ENCODE results near the gene AJAP1. TPM values are rescaled to one million over a fixed set of nuclear protein-coding genes. Genes with fewer than 3 reads are reported as not detected.

Gene AJAP1
- polyA plus RNA-seq, 1 experiment = not detected

DNA sequence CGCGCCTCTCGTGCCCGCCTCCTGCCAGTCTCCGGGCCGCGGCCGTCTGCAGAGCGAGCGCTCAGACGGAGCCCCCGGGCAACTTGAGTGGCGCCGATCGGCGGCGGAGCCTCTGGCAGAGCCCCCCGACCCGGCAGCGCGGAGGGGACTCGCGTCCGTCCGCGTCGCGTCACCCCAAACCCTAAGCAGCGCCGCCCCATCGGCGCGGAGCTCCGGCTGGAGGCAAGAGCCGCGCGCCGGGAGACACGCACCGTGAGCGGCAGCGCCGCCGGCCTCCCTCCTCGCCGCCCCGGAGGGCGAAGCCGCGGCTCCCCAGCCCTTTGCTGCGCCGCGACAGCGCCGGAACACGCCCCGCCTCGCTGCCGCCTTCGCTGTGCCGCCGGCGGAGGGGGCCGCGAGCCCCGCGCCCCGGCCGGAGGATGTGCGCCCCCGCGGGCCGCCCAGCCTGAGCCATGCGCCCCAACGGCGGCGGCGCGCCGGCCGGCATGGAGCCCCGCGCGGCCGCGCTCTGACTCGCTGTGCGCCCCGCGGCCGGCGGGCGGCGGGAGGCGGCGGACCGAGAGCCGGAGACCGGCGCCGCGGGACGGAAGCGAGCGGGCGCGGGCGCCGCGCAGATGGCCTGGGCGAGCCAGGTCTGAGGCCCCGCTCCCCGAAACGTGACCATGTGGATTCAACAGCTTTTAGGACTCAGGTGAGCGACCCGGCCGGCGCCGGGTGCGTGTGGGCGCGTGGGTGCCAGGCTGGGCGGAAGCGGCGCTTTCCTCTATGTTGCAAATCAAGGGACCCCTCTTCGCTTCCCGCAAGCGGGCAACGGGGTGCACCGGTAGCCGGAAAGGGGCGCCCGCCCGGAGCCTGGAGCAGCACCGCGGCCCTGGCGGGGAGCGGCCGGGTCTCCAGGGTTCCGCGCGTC is 610 bp downstream of the AJAP1 start:
- ChIA-PET CTCF (no interaction called here), POLR2A (no interaction called here)
- DNase-seq (ENCODE audit: low read depth, low spot score) = no peak
- Histone ChIP-seq H3K9me3 (ENCODE audit: control insufficient read depth, insufficient read depth, low read length) (peaks cover 16% of the 10 kb centered on the region; the same call in 1 of the 2 replicates), H3K4me3 (ENCODE audit: low read depth, low read length) (no peak overlapping the region), H3K27ac (ENCODE audit: low read depth, low read length) (no peak overlapping the region), H3K27me3 (ENCODE audit: control insufficient read depth, insufficient read depth, low read length) (peaks cover 15% of the 10 kb centered on the region)
- TF ChIP-seq CTCF (IDR thresholded peaks at IDR 0.05; ENCODE audit: low read depth, low read length) = no peak

- ChIA-PET CTCF (no interaction called here), POLR2A (no interaction called here)
- H3K27me3 ChIP-seq (ENCODE audit: control insufficient read depth, insufficient read depth, low read length) = peaks cover 15% of the 10 kb centered on the region
- no peak for DNase-seq (ENCODE audit: low read depth, low spot score)
- no peak overlapping the region for H3K4me3 ChIP-seq (ENCODE audit: low read depth, low read length)
- TF ChIP-seq CTCF (IDR thresholded peaks at IDR 0.05; ENCODE audit: low read depth, low read length) = 0 out of 2 replicates have a peak, but pooled peaks have one; percentile 4
- H3K27ac ChIP-seq (ENCODE audit: low read depth, low read length) = no peak overlapping the region
- H3K9me3 ChIP-seq (ENCODE audit: control insufficient read depth, insufficient read depth, low read length) = peaks cover 16% of the 10 kb centered on the region
These were observed 1.5 kb downstream of the AJAP1 start for GRCh38 chr1:4655674-4656532.

- CTCF ChIA-PET = no interaction called here
- Histone ChIP-seq H3K4me3 (ENCODE audit: low read depth, low read length) (no peak overlapping the region), H3K27ac (ENCODE audit: low read depth, low read length) (no peak overlapping the region), H3K9me3 (ENCODE audit: control insufficient read depth, insufficient read depth, low read length) (peaks cover 13% of the 10 kb centered on the region), H3K27me3 (ENCODE audit: control insufficient read depth, insufficient read depth, low read length) (peaks cover 15% of the 10 kb centered on the region)
- POLR2A ChIA-PET = no interaction called here
- no peak for DNase-seq (ENCODE audit: low read depth, low spot score)
- TF ChIP-seq CTCF (IDR thresholded peaks at IDR 0.05; ENCODE audit: low read depth, low read length) = no peak
These were observed 2.2 kb downstream of the AJAP1 start for GRCh38 chr1:4656533-4657140.

GRCh38 chr1:4657244-4657789 is 2.9 kb downstream of the AJAP1 start:
- H3K4me3 ChIP-seq (ENCODE audit: low read depth, low read length) = no peak overlapping the region
- ChIA-PET POLR2A (no interaction called here), CTCF (no interaction called here)
- H3K27ac ChIP-seq (ENCODE audit: low read depth, low read length) = no peak overlapping the region
- DNase-seq (ENCODE audit: low read depth, low spot score) = no peak
- TF ChIP-seq CTCF (IDR thresholded peaks at IDR 0.05; ENCODE audit: low read depth, low read length) = no peak
- H3K27me3 ChIP-seq (ENCODE audit: control insufficient read depth, insufficient read depth, low read length) = peaks cover 15% of the 10 kb centered on the region
- H3K9me3 ChIP-seq (ENCODE audit: control insufficient read depth, insufficient read depth, low read length) = peaks cover 17% of the 10 kb centered on the region
